Subcutaneous adipose tissue (tissue), 4 donors: ENCODE measurements around the gene CPTP. TPM values are rescaled to one million over a fixed set of nuclear protein-coding genes. Genes with fewer than 3 reads are reported as not detected.

Experiments
- CTCF ChIP-seq: fragments of 450-650 bp; IDR thresholded peaks from one replicate; pipeline ENCODE4 v1.5.1; 2016; ENCODE audit warnings: low read depth, mild to moderate bottlenecking, control low read depth, antibody characterized with exemption, moderate library complexity
- total RNA-seq, 4 donors: library from RNA; depleted of rRNA; stranded (reverse); fragments of >200 nt; gene quantifications; one replicate each; pipeline ENCODE4 v1.1.0, GENCODE V29; 2016

Gene CPTP
- total RNA-seq, 4 donors from 2014 or later: 4.9 to 33.0 (median 9.4) TPM

- no peak for TF ChIP-seq CTCF
These were observed 15.8 kb upstream of the CPTP start for GRCh38 chr1:1308756-1309250.

GRCh38 chr1:1309251-1310108 lies 15.1 kb upstream of the CPTP start:
- TF ChIP-seq CTCF: no peak

GRCh38 chr1:1310109-1310385 lies 14.6 kb upstream of the CPTP start:
- TF ChIP-seq CTCF: no peak

- TF ChIP-seq CTCF: no peak
These were observed 14.0 kb upstream of the CPTP start for GRCh38 chr1:1310476-1311053.

GRCh38 chr1:1311107-1312104 lies 13.2 kb upstream of the CPTP start:
- TF ChIP-seq CTCF: no peak

- TF ChIP-seq CTCF: no peak
These were observed 11.9 kb upstream of the CPTP start for GRCh38 chr1:1312450-1313314.
